HG03354 (cell line): ENCODE results near the gene C19orf81.

Experiments used
- ATAC-seq: cut with Tn5 transposase; IDR thresholded peaks from one replicate; pipeline ENCODE4 v1.9.1; 2021; ENCODE audit warnings: mild to moderate bottlenecking; ENCODE audit not compliant: unreplicated experiment, poor library complexity, severe bottlenecking

C19orf81 gene

DNA sequence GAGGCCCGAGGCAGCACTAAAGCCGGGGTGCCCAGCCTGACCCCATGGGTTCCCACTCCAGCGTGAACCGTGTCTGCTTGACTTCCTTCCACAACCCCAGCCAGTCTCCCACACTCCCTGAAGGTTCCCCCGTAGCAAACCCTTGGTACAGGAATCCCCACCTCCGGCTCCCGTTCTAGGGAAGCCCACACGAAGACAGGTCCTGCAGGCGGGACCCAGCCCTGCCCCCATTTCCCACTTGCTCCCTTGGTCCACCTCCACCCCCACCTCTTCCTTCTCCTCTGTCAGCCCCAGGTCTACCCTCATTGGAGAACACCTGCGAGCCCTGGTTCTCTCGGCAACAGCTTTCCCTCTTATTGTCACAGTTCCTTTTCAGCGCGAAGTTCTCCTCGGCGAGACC, 23.9 kb downstream of the C19orf81 start:
- ATAC-seq = no peak

DNA sequence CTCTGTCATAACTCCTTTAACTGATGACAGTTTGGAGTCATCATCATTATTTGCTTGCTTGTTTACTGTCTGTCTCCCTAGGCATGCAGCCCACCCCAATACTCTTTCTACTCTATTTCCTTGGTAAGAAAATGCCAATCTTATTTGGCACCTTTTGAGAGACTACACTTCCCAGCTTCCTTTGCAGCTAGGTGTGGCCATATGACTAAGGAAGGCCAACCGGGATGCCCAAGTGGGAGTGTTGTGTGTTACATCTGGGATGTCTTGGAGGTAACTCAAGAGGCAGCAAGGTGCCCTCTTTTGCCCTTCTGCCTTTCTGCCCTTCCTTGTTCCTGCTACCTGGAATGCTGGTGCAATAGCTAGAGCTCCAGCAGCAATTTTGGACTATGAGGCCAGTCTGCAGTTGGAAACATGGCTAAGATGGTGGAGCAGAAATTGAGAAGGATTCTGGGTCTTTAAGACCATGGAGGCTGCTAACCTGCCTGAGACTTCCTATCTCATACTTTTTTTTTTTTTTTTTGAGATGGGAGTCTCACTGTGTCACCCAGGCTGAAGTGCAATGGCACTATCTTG, 27.5 kb downstream of the C19orf81 start:
- no peak for ATAC-seq

DNA sequence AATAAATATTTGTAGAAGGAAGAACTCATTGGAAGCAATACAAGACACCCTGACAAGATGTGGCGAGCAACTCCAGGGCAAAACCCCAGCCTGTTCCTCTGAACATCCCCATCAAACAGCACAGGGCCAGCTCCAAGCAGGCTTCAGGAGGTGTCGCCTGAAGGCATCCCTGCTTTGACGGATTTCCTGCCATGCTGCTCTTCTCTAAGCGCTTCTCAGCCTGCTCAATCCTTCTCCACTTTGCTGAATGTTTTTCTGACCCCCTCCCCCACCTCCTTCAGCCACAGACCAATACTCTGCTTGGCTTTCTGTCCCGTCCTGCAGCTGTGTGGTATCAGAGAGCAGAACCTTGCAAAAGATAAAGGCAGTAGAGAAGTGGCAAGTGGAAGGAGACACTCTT, 28.4 kb downstream of the C19orf81 start:
- no peak for ATAC-seq

DNA sequence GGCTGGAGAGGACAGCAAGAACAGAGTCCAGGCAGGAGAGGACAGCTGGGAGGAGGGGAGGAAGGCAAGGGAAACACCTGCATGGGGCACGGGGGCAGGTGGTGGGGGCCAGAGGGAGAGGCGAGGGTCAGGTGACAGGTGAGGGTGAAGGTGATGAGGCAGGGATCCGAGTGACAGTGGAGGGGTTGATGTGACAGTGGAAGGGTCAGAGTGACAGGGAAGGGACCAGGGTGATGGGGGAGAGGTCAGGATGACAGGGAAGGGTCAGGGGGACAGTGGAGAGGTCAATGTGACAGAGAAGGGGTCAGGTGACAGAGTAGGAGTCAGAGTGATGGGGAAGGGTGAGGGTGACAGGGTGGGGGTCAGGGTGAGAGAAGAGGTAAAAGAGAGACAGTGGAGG, 29.1 kb downstream of the C19orf81 start:
- no peak for ATAC-seq

DNA sequence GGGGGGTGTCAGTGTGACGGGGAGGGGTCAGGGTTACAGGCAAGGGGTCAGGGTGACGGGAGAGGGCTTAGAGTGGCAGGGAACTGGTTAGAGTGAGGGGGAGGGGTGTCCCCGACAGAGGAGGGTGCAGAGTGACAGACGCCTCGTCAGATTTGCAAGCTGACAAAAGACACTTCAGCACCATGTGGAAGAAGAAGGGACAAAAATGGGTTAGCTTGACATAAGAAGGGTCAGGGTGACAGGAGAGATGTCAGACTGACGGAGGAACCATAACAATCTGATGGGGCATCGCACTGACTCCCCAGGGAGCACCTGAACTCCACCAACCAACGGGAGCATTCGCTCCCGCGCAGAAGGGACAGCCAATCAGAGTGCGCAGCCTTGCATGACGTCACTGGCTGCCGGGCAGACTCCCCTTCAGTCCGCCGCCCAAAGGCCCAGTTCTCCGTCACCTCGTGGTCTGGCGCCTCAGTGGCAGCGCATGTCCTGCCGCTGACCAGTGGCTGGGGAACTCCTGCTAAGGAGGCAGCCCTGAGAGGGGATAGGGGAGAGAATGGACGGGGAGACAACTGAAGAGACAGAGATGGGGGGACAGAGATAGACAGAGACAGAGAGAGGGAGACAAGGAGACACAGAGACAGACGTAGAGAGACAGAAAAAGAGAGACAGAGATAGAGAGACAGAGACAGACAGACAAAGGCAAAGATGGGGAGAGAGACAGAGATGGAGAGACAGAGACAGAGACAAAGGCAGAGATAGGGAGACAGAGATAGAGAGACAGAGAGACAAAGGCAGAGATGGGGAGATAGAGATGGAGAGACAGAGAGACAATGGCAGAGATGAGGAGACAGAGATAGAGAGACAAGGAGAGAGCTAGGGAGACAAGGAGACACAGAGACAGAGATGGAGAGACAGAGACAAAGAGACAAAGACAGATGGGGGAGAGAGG, 30.2 kb downstream of the C19orf81 start:
- ATAC-seq = peak; percentile 82

DNA sequence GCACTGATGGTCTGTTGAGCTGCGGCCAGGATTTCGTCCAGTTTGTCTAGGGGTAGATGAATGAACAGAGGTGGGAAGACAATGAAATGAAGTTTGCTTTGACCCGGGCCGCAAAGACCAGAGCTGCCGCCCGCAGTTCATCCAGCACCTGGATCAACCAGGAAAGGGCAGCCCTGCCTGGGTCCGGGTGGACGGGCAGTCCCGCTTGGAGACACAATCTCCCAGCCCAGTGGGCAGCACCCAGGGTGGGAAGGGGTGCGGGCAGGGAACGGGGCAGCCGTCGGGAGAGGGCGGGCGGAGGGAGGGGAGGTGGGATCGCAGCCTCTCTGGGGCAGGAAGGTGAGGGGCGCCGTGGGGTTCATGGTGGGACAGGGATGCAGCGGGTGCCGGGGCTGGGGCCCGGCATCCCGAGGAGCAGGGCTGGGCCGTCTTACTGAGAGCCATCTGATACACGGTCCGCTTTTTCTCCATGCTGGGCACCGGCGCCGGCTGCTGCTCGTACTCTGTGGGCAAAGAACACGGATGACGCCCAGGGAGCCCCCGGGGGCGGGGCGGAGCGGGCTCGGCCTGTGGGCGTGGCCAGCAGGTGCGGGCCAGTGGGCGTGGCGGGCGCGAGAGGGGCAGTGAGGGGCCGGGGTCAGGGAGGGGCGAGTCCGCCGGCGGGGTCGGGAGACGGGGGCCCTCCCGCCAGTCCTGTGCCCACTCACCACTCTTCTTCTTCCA, 37.2 kb downstream of the C19orf81 start:
- ATAC-seq = no peak

DNA sequence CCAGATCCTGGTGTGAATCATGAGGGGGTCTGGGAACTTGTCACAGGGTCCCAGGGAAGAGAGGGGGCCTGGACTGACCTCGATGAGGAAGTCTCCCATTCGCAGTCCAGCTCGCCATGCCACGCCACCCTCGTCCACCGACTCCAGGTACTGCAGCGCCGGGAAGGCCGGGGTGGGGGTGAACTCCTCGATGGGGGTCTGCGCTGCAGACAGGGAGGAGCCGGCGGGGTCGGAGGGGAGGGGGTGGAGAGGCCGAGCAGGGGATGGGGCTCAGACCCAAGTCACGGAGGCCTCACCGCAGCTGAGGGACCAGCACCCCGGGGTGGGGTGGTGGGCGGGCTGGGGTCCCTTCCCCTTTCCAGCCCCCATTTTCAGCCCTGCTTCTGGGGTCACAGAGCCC, 39.5 kb downstream of the C19orf81 start:
- ATAC-seq = no peak

DNA sequence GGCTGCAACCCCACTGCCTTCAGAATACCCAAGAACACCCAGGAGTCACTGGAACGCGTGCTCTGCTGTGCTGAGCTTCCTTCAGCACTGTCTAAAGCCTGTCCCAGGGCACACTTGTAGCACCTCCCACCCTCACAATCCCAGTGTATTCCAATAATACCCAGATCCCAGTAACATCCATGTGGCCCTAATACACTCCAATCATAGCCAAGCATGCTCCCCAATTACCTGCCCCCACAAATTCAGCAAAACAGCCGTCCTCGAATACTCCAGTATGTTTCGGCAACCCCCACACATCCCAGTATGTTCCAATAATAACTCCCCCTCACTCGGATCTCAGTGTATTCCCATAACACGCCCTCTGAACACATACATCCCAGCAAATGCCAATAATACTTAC, 41.2 kb downstream of the C19orf81 start:
- ATAC-seq = no peak

DNA sequence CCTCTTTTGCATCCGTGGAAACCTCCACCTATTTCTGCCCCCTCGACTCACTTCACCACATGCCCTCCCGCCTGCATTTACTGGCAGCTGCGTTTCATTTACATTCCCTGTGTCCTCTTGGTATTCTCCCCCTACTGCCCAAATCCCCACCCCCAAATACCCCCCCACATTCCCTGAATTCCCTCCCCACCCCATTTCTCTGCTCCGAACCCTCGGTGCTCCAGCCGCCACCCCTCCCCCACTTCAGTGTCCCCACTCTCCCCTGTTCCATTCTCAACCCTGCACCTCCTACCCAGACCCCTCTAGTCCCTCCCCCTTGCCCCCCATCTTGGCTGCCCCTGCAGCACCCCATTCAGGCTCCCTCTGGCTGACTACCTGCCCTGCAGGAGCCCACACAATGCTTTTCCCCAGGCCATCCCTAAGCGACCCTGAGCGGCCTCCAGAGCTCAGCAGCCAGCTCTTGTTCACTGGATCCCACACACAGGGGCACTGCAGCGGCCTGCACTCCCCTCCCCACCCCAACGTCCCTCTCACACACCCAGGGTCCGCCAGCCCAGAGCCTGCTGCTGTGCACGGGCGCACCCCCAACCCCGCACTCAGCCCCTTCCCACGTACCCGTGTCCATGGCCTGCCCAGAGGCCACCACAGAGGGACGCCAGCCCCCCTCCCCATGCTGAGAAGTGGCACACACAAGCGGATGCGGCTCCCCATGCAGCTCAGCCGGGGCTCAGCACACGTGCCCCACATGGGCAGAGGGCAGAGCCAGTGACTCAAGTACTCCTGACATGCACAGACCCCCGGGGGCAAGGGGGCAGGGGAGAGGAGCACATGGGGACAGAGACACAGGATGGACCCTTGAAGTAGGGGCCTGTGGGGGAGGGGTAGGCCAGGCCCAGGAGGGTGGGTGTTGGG, 44.1 kb downstream of the C19orf81 start:
- ATAC-seq = no peak

DNA sequence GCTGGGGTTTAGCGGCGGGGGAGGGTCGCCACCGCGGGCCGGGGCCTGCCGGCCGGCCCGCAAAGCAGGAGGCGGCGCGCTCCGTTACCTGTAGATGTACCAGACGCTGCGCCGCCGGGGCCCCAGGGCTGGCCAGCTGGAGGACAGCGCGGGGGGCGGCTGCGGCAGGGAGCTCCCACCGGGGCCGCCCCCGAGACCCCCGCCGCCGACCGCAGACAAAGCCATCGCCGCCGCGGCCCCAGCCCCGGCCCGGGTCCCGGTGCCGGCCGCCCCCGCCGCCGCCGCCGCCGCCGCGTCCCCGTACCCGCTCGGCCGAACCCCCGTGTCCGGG, 45.5 kb downstream of the C19orf81 start:
- ATAC-seq = no peak

DNA sequence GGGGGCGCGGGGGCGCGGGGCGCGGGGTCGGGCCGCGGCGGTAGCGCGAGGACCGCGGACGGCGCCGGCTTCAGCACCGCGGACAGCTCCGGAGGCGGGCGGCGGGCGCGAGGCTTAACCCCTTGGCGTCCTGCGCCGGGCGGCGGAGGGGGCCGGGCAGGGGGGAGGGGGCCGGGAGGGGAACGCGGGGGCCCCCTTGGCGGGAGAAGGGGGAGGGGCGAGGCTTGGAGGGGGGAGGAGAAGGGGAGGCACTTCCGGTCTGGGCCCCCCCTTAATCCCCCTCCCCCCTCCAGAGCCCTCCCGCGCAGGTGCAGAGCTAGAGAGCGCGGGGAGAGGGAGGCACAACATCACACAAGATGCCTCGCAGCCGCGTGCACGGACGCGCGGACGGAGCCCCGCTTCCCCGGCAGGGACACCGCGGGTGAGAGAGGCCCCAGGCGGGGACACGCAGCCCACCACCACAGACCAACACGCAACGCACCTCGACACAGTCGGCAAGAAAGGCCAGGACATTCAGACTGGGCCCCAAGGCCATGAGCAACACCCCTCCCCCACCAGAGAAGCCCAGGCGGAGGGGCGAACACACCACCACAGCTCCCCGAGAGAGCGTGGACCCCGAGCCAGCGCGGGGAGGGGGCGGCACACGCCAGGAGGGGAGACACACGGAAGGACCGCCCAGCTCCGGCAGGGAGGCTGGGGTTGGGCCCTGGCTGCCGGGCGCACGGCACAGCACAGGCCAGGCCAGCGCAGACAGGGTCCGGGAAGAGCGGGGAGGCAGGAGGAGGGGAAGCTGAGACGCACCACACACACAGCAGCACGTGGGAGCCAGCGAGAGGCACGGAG, 46.2 kb downstream of the C19orf81 start:
- no peak for ATAC-seq

DNA sequence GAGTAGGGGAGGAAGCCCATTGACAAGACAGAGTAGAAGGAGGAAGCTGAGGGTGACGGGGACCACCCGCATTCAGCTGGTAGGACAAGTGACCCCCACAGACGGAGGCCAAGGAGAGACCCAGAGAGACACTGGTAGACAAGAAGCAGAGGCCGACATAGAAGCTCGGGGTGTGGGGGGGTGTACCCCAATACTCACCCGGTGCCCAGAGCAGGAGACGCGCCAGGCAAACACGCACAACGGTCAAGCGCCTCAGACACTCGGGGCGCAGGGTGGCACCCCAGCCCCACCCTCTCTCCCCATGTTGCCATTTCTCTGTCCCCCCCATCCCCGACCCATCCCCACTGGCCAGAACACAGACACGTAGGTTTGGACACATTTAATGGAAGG, 46.8 kb downstream of the C19orf81 start:
- no peak for ATAC-seq

DNA sequence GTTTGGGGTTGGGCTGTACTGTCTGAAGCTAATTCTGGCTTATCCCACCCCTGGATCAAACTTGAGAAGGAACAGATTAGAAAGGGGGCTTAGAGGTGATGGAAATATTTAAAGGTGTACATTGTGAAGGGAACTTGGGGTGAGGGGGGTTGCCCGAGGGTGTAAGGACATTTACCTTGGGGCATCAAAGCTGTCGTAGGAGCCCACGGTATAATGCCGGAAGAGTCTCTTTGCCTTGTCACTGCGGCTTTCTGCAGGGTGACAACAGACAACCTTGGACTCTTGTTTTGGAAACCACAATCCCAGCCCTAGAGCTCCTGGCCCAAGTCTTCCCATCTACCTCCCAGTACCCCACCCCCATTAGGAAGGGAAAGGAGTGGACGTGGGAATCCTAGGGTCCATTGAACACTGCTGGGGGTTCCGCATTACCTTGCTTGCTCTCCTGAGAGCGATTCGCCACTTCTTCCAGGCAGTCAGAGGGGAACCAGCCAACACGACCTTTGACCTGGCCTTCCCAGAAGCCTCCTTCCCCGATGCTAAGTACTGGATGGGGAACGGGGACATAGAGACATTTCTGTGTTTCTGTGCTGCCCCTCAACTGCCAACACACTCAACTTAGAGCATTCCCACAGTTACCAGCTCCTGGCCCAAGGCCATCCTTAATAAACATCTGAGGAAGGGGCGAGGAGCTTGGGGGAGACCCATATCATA, 48.3 kb downstream of the C19orf81 start:
- no peak for ATAC-seq

DNA sequence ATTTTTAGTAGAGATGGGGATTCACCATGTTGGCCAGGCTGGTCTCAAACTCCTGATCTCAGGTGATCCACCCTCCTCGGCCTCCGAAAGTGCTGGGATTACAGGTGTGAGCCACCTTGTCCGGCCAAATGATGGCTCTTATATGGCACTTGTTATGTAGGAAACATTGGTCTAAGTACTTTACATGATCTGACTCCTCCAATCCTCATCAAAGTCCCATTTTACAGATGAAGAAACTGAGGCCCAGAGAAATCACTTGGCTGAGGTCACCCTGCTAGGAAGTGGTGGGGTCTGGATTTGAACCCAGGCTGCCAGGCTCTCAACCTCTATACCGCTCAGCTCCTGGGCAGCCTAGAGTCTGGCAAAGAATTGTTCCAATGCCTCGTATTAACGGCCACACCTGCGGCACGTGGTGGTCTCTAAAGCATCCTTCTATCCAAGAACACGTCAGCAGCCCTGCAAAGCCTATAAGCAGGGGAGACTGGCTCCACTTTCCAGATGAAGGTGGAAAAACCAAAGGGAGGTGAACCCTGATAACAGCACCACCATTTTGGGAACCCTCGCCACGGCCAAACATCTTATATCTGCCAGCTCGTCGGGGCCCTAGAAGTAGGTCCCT, 52.2 kb downstream of the C19orf81 start:
- no peak for ATAC-seq

DNA sequence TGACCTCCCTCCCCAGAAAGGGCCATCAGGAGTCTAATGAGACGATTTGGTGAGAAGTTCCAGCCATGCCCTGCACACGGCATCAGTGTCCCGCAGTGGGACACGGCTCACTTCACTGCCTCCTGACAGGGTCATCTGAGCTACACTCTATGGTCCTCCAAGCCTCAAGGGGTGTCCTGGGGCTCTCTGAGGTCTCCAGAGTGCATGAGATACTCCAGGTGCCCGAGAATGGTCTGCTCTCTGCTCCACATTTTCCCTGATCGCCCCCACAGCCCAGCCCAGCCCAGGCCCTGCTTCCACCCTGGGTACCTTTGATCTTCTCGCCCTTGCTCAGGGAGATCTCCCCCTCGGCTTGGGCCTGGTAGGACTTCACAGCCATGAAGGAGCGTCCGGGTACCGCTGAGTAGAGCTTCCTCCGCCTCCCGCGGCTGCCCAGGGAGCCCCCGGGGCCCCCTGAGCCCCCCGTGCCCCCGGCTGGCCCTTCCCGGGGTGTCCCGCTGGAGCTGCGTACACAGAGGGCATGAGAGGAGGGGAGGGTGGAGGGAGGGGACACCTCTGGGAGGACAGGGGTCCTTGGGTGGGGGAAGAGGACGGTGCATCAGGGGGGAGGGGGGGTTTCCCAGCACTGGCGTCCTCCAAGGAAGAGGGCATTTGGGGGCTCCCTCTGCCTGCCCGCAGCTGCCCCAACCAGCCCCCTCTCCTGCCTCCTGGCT, 53.1 kb downstream of the C19orf81 start:
- no peak for ATAC-seq

DNA sequence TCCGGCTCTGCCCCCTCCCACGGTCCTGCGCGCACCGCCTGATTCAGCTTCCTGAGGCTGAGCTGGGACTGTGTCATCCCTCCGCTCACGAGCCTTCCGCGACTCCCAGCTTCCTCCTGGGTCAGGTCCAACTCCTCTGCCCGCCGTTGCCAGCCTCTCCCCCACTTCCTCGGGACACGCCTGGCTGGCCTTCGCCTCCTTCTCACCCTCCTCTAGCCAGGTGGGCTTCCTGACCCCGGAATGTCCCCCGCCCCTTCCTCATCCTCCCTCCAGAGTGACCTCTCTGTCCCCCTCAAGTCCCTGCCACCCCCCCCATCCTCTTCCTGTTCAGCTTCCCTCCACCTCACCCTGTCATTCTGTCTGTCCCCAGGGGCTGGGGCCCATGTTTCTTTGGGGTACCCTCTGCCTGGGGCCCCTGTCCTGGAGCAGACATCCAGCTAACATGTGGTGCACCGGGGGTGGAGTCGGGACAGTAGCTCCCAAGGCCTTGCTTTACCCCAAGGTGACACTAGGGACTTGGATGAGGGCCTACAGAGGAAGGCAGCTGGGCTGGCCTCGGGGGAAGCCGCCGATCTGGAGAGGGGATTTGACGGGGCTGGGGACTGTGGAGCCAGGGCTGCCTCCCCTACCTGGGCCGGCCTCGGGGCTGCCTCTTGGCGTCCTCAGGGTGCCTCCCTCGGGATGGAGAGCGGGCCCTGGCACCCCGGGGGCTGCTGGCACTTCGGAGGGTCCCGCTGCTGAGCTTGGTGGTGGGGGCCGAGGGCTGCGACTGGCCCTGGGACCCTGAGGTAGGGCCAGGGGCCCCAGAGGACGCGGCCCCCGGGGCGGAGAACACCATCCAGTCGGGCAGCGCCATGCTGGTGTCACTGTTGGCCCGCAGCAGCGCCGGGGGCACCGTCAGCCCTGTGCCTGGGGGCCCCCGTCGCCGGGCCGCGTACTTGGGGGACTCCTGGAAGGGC, 53.9 kb downstream of the C19orf81 start:
- no peak for ATAC-seq
